ENCODE measurements around the gene CARD19. TPM values are rescaled to one million over a fixed set of nuclear protein-coding genes. Genes with fewer than 3 reads are reported as not detected.

The CARD19 gene
- total and polyA plus RNA-seq, 2 of the 8 experiments (the other 6 are each of a cell fraction or from before 2014, with no cell fraction given), result 21.2 to 112 TPM

GRCh38 chr9:93134015-93134739, 38.2 kb downstream of the CARD19 start, which contains the start of gene NINJ1 (continued):
- TF ChIP-seq EP300 (IDR thresholded peaks at IDR 0.05; ENCODE audit: borderline replicate concordance in 1 of 2, low read depth in 2 of 2, low read length in 2 of 2) (no peak), HDAC2 (IDR thresholded peaks at IDR 0.05; ENCODE audit: borderline replicate concordance in 1 of 2, low read depth in 2 of 2, low read length in 2 of 2) (0 out of 4 replicates have a peak, but pooled peaks have one; percentile 16 to 29), CEBPB (IDR thresholded peaks at IDR 0.05; ENCODE audit: low read depth, low read length) (no peak), ASH2L (IDR thresholded peaks at IDR 0.05; ENCODE audit: low read length) (peak; percentile 10)

All from H1 (cell line).